GM12865 (cell line): ENCODE results near the gene TP63.

Experiments used
- DNase-seq: peaks from one replicate; pipeline ENCODE4 v3.0.0; 2010; ENCODE audit warnings: low read depth
- H3K4me3 ChIP-seq: 2 replicates; pipeline ENCODE4 v1.5.1; 2011; ENCODE audit warnings: mild to moderate bottlenecking, low read depth, low read length, control low read depth
- TF ChIP-seq, protein P1 (sequence below): IDR thresholded peaks from 2 replicates; pipeline ENCODE4 v1.5.1; 2011; ENCODE audit warnings: low read length, control low read depth, low read depth, inconsistent platforms; ENCODE audit not compliant: insufficient read depth; ENCODE audit errors: missing control alignments

The TP63 gene

DNA sequence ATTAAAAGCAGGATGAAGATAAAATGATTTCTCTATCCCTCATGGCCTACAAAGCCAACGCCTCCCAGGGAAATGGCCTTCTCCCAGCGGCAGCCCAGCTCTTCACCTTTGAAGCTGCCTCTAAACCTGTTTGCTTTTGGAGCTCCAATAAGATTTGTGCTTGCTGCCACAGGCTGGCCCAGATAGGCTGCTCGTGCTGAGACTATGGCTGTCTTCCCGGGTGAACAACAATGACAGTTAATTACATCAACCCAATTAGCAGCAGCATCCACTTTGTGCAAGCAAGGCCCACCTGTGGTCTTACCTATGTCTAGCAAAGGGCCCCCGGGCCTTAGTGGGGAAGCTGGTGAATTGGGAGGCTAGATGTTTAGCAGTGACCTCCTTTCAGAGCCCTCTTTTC, 309.9 kb downstream of the TP63 start:
- TF ChIP-seq, protein P1, sequence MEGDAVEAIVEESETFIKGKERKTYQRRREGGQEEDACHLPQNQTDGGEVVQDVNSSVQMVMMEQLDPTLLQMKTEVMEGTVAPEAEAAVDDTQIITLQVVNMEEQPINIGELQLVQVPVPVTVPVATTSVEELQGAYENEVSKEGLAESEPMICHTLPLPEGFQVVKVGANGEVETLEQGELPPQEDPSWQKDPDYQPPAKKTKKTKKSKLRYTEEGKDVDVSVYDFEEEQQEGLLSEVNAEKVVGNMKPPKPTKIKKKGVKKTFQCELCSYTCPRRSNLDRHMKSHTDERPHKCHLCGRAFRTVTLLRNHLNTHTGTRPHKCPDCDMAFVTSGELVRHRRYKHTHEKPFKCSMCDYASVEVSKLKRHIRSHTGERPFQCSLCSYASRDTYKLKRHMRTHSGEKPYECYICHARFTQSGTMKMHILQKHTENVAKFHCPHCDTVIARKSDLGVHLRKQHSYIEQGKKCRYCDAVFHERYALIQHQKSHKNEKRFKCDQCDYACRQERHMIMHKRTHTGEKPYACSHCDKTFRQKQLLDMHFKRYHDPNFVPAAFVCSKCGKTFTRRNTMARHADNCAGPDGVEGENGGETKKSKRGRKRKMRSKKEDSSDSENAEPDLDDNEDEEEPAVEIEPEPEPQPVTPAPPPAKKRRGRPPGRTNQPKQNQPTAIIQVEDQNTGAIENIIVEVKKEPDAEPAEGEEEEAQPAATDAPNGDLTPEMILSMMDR: no peak
- no peak for DNase-seq

DNA sequence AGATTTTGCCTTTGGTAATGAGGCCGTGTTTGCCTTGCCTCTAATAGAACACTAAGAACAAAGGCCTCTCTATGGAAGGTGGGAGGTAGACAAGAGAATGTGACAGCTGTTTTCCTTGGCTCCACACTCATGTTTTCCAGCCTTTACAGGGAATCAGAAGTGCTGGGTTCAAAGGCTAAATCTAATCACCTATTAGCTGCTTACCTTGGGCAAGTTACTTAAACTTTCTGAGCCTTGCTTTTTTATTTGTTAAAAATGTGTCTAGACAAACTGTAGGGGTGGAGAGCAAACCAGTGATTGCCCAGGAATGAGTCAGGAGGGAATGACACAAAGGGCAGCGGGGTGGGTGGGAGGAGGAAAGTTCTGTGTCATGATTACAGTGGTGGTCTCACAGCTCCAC, 310.5 kb downstream of the TP63 start:
- TF ChIP-seq, protein P1: no peak
- no peak for DNase-seq
- H3K4me3 ChIP-seq: no peak overlapping the region

More for the DNA sequence above, 309.9 kb downstream of the TP63 start:
- no peak overlapping the region for H3K4me3 ChIP-seq

DNA sequence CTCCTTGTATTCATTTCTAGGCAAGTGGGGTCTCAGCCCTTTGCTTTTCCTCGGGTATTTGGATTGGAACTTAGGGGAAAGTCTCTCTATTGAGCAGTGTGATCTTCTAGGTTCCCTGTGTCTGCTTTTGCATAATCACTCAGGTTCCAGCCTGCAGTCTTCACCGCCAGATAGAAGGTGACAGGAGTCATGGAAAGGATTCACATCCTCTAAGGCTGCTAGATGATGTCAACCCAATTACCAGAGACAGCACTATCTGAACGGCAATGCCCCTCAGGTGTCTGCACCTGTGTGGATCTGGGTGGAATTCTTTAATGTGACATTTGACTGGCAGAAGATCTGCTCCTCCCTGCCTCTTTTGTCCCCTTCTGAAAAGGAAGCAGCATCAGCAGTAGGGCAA, 311.8 kb downstream of the TP63 start:
- H3K4me3 ChIP-seq: no peak overlapping the region
- no peak for DNase-seq

DNA sequence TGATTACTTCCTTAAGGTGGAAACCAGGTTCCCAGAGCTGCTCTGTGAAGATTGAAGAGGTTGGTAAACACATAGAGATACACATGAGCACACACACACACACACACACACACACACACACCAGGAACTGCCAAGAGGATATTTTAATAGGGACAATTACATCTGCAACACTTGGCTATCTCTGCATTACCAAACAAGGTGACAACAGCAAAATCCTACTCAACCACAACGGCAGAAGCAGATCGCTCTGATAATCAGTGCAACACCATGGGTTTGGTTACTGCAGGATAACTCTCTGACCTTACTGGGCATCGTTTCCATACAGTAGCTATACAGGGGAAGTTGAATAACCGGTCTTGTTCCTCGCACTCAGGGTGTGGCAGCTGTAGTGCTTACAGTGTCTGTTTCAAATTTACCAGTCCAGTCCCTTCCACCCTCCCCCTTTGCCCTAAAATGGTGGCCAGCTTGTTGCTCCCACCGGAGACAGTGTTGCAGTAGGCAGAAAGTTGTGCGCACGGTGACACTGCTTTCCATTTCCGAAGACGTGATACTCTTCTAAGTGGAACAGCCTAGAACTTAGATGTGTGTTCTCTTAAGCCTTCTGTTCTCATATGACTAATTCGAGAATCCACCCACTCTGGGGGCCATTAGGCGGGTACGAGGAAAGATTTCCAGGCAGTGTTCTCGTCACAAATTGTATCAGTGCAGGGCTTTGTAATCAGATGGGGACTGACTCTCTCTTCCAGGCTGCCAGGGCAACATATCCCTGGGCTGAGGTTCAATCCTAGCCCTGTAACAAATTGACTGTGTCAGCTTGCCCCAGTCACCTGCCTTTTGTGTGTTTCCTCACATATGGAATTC, 313.3 kb downstream of the TP63 start:
- TF ChIP-seq, protein P1: no peak
- H3K4me3 ChIP-seq: no peak overlapping the region
- DNase-seq: no peak

More for the DNA sequence above, 311.8 kb downstream of the TP63 start:
- TF ChIP-seq, protein P1: no peak

DNA sequence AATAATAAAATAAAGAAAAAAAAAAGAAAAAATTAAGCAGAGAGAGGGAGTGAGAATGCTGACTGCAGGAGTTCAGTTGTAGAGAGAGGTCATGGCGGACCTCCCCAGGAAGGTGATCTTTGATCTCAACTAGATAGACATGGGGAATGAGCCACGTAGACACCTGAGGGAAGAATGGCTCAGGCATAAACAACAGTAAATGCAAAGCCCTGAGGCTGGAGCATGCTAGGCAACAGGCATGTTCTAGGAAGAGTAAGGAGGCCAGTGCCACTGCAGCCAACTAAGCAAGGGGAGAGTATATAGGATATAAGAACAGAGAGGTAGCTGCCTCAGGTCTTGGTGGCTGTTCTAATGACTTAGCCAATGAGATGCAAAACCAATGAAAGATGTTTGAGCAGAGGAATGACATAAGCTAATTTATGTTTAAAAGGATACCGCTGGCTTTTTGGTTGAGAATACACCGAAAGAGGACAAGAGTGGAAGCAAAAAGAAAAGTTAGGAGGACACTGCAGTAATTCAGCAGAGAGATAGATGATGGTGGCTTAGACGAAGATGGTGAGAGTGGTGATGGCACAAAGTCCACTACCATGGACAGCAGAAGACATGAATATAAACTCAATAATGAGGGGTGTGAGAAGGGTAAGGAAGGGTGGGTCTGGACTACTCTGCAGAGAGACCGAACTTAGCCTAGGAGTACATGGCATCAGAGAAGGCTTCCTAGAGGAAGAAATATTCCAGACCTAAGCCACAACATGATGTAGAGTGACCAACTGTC, 314.9 kb downstream of the TP63 start:
- no peak for DNase-seq
- TF ChIP-seq, protein P1: no peak

More for the DNA sequence above, 314.9 kb downstream of the TP63 start:
- H3K4me3 ChIP-seq: no peak overlapping the region
